HG02610 (cell line): ENCODE results near the gene PPP1R9B.

Experiments used
- ATAC-seq: cut with Tn5 transposase; IDR thresholded peaks from one replicate; pipeline ENCODE4 v1.9.1; 2021; ENCODE audit warnings: mild to moderate bottlenecking, moderate library complexity; ENCODE audit not compliant: unreplicated experiment

The PPP1R9B gene

DNA sequence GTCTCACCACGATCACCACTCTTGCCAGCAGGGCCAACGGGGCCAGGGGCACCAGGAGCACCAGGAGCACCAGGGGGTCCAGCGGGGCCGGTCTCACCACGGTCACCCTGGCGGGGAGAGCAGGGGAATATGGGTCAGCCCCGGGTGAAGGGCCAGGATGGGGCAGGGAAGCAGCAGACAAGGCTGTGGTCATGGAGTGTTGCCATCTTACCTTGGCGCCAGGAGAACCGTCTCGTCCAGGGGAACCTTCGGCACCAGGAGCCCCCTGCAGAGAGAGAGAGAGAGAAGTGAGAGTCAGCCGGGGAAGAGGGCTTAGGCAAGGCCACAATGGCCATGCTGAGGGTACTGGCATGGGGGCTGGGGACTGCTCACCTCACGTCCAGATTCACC, 38.0 kb upstream of the PPP1R9B start:
- no peak for ATAC-seq

DNA sequence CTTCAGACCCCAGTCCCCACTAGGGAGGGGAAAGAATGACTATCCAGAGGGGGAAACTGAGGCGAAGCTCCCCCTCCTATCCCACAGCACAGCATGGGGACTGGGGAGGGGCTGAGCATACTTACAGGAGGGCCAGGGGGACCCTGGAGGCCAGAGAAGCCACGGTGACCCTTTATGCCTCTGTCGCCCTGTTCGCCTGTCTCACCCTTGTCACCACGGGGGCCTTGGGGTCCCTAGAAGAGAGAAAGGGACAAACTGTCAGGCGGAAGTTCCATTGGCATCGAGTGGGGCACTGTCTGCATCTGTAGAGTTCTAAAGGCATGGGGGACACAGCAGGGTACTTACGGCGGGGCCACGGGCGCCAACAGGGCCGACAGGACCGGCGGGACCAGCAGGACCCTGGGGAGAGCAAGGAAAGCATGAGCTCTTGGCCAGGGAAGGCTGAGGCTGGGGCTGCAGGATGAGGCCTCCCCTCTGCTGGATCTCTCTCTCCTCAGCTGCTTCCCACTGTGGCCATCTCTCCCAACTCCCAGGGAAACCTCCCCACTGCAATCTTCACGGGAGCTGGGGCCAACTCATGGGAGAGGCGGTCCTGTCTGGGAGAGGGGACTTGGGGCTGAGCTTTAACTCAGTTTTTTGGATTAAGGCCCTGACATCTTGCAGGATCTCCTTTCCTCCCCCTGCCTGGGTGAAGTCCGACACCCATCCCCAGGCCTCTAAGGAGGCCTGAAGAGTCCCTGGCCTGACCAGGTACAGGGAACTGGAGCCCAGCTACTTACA, 37.5 kb upstream of the PPP1R9B start:
- no peak for ATAC-seq

DNA sequence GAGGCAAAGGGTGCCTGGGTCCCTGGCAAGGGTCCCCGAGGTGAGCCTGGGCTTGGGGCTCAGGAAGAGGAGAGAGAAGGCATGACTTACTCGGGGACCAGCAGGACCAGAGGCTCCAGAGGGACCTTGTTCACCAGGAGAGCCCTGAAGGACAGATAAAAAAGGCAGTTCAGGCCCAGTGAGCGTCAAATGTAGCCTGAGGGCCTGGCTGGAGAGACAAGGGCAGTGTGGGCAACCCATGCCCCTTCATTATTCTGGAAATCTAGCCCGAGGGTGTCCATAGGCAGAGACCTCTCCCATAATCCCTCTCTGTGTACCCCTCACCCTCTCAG, 36.9 kb upstream of the PPP1R9B start:
- no peak for ATAC-seq

DNA sequence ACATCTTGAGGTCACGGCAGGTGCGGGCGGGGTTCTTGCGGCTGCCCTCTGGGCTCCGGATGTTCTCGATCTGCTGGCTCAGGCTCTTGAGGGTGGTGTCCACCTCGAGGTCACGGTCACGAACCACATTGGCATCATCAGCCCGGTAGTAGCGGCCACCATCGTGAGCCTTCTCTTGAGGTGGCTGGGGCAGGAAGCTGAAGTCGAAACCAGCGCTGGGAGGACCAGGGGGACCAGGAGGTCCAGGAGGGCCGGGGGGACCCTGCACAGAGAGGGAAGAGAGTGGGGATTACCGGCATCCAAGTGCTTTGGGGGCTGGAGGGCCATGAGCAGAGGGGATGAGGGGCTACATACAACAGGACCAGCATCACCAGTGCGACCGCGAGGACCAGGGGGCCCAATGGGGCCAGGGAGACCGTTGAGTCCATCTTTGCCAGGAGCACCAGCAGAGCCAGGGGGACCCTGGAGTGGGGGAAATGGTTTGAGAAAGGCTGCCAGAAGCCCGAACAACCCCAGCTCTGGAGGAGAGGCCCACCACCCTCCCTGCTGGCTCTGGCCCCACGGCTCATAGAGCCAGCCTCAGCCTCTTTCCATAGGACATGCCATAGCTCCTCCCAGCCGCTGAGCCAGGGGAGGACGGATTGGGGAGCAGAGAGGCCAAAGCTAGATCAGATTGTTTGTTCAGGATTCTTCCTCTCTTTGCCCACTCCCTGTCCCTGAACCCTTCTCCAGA, 36.4 kb upstream of the PPP1R9B start:
- no peak for ATAC-seq

DNA sequence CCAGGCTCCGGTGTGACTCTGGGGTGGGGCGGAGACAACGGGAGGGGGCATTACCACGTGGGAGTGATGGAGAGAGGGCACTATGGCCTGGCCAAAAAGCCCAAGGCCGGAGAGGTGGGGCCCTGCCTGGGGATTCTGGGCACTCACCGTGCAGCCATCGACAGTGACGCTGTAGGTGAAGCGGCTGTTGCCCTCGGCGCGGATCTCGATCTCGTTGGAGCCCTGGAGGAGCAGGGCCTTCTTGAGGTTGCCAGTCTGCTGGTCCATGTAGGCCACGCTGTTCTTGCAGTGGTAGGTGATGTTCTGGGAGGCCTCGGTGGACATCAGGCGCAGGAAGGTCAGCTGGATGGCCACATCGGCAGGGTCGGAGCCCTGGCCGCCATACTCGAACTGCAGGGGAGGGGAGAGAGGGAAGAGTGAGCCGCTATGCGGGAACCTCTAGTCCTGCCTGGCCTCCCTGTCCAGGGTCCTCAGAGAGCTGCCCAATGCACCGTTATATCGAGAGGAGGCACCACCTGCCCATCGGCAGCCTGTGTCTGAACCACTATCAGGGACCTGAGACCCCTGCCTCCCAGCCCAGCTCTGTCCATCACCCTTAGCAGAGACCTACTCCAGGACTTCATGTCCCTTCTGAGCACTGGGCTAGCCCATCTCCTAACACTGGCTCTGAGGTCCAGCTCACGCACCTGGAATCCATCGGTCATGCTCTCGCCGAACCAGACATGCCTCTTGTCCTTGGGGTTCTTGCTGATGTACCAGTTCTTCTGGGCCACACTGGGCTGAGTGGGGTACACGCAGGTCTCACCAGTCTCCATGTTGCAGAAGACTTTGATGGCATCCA, 35.4 kb upstream of the PPP1R9B start:
- ATAC-seq = no peak

DNA sequence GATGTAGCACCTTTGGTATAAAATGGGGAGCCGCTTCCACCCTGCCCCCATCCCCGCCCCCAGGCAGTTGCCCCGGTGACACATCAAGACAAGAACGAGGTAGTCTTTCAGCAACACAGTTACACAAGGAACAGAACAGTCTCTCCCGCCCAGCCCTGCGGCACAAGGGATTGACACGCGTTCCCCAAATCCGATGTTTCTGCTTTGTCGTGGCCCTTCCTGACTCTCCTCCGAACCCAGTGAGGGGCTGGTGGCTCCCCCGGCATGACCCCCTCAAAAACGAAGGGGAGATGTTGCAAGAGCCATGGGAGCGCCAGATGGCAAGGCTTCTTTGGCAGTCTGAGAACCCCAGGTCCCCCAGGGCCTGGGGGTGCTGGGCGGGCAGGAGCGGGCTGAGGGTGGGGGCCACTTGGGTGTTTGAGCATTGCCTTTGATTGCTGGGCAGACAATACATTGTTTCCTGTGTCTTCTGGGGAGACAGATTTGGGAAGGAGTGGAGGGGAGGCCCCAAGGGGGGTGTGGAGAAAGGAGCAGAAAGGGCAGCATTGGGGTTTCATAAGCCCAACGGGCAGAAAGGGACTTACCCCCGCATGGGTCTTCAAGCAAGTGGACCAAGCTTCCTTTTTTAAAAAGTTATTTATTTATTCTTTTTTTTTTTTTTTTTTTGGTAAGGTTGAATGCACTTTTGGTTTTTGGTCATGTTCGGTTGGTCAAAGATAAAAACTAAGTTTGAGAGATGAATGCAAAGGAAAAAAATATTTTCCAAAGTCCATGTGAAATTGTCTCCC, 34.3 kb upstream of the PPP1R9B start:
- ATAC-seq = no peak

DNA sequence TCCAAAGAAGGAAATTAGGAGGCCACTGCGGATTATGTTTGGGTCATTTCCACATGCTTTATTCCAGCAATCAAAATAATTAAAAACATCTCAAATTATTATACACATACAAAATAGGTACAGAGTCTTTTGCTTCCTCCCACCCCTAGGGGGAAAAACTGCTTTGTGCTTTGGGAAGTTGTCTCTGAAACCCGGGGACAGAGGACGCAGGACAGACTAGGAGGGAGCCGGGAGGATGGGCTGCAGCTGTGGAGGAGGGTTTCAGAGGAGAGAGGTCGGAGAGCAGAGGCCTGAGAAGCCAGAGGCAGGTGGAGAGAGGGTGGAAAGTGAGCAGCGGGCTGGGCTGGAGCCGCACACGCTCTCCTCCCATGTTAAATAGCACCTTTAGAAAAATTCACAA, 33.6 kb upstream of the PPP1R9B start:
- ATAC-seq = no peak

DNA sequence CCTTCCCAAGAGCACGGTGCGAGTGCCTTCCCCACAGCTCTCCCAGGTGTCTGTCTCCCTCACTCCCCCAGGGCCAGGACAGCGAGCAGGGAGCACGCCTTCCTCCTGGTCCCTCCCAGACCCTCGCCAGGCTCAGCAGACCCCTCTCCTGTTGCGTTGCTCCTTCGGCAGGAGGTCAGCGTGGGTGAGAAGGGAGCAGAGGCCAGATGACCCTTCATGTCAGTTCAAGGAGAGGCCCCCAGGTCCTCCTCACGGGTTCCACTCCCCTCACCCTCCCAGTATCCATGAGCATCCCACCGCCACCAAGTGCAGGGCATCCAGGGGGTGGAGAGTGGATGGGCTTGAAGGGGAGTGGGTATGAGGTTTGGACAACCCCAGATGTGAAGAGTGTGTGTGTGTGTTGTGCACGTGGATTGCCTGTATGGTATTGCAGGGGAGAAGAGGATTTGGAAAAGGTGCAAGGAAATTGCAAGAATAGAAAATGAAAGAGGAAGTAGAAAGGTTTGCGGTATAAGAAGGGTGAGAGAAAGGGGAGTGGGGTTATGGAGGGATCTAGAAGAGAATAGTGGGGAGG, 33.0 kb upstream of the PPP1R9B start:
- ATAC-seq = no peak

DNA sequence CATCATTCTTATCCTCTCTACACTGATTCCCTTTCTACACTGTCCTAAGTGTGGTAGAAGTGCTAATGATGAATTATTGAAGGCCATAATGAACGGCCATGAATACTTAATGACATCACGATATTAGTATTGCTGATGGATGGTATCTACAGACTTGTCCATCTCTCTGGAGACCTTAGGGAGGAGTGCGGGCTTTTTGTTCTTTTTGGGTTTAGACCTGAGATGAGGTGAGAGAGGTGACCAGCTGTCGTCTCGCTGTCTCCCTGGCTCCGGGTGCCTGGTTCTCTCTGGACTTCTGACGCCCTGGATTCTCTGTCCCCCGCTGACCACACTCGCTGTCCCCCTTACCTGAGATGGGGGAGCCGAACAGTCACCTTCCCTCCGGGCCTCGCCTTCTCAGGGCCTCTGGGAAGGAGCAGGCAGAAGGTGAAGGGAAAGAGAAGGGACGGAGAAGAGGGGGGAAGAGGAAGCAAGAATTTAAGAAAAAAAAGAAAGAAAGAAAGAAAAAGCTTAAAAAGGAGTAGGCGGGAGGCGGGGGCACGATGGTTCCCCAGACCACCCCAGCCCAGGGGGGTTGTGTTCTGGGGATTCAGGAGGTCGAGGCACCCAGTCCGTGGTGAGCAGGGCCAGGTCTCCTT, 32.4 kb upstream of the PPP1R9B start:
- no peak for ATAC-seq

DNA sequence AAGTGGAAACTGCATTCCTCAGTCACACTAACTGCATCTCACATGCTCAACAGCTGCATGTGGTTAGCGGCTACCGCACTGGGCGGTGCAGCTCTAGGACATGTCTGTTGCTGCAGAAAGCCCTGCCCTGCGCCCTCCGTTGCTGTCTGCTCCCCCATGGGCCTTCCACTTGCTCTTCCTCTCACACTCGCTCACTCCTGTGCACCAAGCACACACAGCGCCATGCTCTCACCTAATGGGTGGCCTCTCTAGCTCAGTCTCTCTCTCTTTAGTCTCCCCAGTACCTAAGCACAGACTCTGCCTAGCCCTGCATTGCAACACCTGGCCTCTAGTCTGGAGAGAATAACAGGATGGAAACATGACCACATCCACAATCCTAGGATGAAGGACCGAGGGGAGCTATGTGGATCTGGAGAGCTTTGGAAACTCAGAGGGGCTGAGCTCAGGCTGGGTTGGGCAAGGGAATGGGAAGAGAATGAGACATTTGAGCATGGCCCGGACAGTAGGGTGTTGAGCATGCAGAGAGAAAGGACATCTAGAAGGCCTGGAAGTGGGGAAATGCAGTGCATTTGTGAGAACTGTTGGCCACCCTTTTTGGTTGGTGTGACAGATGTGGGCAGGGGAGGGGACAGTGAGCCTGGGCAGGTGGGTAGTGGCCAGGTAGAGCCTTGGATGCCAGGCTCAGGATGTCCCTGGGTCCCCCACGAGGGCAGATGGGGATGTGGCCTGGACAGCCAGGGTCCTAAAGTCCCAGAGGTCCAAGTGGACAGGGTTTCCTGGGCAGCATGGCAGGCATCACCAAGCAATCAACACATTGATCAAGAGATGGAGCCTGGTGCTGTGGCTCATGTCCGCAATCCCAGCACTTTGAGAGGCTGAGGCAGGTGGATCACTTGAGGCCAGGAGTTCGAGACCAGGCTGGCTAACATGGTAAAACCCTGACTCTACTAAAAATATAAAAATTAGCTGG, 31.4 kb upstream of the PPP1R9B start:
- no peak for ATAC-seq

DNA sequence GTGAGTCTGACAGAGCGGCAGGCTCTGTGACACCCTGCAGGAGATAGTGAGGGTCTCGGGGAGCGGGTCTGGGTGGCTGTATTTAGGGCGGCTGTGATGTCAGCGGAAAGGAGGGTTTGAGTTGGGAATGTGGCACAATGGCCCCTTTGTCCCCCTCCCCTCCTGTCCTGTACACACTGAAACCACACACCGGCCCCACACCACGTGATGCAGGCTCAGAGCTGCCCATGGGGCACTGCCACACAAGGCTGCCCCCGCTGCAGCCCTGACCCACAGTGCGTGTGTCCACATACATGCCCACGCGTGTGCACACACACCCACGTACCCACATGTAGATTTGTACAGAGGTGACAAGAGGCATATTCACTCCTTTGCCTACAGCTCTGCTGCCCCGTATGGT, 30.7 kb upstream of the PPP1R9B start:
- ATAC-seq = no peak

DNA sequence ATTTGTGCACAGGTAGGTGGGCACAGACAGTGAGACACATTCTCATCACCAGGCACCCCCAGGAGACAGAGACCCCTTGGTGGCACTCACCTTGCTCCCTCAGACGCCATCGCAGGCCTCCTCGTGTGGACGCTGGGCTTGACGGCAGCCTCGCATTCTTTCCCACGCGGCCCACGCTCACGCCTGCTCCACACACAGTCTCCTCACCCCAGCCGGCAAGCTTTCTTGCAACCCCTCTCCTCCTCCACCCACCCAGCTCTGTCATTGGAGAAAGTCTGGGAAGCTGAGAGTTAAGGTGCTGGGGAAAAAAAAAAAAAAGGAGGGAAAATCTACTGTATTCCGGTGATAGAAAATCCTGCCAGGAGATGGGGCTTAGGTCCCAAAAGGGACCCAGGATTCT, 30.1 kb upstream of the PPP1R9B start:
- no peak for ATAC-seq

DNA sequence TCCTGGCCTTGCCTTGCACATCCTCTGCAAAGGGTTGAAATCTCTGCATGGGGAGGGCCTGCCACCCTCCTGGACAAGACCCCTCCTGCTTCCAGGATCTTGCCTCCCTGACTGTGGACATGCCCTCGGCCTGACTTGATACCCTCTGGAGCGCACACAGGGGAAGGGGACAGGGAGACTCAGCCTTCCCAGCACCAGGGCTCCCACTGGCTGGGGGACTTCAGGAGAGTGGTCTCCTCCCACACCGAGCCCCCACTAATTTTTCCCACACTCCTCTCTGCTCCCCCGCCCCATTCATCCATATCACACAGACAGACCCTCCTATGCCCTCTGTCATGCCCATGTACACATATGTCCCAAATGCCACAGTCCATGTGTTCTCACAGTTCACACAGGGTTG, 29.6 kb upstream of the PPP1R9B start:
- no peak for ATAC-seq

DNA sequence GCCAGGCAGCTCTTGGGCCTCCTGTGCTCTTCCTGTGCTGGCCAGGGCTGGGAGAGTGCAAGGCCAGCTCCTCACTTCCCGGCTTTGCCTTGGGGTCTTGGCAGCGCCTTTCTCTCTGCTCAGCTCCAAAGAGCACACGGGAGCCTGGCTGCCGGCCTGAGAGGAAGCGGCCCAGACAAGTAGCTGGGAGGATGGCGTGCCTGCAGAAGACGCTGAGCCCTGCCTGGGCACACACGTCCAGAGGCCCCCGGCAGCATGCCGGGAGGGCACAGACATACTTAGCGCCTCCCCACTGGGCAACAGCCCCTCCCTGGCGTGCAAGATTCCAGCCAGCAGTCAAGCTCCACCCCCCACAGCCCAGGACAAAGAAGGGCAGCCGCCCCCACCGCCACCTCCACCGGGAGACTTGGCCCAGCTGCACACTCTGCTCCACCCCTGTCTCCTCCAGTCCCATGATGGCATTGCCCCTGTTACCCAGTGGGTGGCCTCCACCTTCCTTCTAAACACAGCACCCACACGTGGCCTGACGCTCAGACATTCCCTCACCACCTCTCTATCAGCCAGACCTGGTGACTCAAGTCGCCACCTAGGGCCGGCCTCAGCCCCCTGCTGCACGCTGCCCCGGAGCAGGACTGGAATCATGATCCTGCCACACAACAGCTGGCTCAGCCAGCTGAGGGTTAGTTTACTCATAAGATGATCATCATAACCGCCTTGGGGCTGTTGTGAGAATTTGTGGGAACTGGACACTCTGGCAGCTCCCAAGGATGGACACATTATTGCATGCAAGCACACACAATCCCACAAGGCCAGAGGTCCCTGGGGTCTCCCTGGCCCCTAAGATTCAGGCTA, 27.7 kb upstream of the PPP1R9B start:
- peak; percentile 74 for ATAC-seq

DNA sequence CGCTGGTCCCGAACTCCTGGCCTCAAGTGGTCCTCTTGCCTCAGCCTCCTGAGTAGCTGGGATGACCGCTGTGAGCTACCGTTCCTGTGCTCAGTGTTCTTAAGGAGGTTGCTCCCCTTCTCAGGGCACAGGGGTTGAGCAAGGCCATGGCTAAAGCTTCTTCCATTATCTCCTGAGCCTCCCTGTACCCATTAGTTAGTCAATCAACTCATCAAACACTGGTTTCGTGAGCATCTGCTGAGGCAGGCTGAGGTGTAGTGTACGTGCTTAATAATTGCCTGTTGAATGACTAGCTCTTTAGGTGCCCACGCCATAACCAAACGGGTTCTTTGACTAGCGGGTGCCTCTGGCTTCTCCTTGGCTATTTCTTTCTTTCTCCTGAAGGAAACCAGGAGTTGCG, 27.0 kb upstream of the PPP1R9B start:
- ATAC-seq = no peak

DNA sequence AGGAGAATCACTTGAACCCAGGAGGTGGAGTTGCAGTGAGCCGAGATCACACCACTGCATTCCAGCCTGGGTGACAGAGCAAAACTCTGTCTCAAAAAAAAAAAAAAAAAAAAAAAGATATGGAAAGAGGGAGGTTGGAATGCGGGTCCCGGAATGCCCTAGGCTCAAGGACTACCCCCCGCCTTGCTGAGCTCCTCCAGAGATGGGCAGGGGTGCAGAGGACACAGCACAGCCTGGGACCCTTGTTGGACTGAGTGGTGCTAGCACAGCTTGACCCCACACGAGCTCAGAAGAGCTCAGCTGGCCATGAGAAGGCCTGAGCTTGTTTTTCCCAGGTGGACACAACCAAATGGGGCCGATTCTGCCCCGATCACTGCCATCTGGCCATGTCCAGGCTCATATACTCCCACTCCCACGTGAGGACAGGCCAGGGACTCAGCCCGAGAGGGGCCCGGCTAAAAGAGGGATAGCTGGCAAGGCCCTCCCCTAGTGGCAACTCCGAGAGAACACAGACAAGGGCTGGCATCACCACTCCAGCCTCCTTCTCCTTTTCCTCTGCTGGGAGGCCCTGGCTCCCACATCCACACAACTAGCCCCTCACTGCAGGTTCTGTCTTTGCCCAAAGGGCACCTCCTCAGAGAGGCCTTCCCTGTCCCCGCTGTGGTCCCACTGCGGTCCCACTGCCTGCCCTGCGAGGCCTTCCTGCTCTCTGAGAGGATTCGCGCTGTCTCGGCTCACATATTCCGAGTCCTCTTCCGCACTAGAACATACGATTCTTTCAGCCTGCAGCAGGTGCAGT, 26.3 kb upstream of the PPP1R9B start:
- no peak for ATAC-seq

DNA sequence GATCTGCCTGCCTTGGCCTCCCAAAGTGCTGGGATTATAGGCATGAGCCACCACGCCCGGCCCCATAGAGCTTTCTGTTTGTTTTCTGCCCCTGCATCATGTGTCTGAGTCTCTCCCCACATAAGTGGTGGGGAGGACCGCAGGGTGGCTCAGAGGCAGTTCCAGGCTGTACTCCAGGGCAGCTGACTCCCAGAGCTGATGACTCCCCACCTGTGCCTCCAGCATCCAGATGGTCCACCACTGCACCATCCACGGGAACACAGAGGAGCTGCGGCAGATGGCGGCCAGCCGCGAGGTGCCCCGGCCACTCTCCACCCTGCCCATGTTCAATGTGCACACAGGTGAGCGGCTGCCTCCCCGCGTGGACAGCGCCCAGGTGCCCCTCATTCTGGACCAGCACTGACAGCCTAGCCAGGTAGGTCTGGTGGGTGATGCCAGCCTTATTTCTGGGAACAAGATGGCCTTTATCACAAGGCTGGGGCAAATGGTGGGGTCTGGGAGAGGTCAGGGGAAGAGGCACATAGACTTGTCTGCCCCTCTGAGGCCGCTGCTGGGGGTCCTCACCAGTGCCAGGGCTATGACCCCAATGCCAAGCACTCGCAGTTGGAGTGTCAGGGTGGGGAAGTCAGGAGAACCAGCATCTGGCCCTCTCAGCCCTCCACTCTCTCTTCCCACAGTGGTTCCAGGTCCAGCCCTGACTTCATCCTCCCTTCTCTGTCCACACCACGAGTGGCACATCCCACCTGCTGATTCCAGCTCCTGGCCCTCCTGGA, 24.7 kb upstream of the PPP1R9B start:
- ATAC-seq = no peak
